Smooth muscle cell (in vitro differentiated cells): ENCODE results near the gene DUSP1. TPM values are rescaled to one million over a fixed set of nuclear protein-coding genes. Genes with fewer than 3 reads are reported as not detected.

Experiments used
- DNase-seq: peaks from one replicate; lab custom pipeline; 2025; ENCODE audit not compliant: unreplicated experiment; lab: John Stamatoyannopoulos, UW
- H2AFZ ChIP-seq: fragments of 200-600 bp; sonication (generic); 2 replicates; pipeline ENCODE4 v1.6.0; 2016; ENCODE audit warnings: antibody characterized with exemption, low read depth, mild to moderate bottlenecking
- H3F3A ChIP-seq: fragments of 200-600 bp; sonication (generic); 2 replicates; pipeline ENCODE4 v1.6.0; 2017; ENCODE audit warnings: antibody characterized with exemption, low read depth
- H3K27ac ChIP-seq: fragments of 200-600 bp; sonication (generic); 2 replicates; pipeline ENCODE4 v1.5.1; 2016; ENCODE audit warnings: low read depth, mild to moderate bottlenecking
- H3K27me3 ChIP-seq: fragments of 200-600 bp; sonication (generic); 2 replicates; pipeline ENCODE4 v1.6.1; 2016; ENCODE audit warnings: low read depth, mild to moderate bottlenecking
- H3K36me3 ChIP-seq: fragments of 200-600 bp; sonication (generic); 2 replicates; pipeline ENCODE4 v1.5.1; 2016; ENCODE audit warnings: low read depth
- H3K4me1 ChIP-seq: fragments of 200-600 bp; sonication (generic); 2 replicates; pipeline ENCODE4 v1.5.1; 2016; ENCODE audit warnings: low read depth
- H3K4me2 ChIP-seq: fragments of 200-600 bp; sonication (generic); 2 replicates; pipeline ENCODE4 v1.6.0; 2016; ENCODE audit warnings: mild to moderate bottlenecking
- H3K4me3 ChIP-seq: fragments of 200-600 bp; sonication (generic); 2 replicates; pipeline ENCODE4 v1.5.1; 2016; ENCODE audit warnings: mild to moderate bottlenecking
- H3K79me2 ChIP-seq: fragments of 200-600 bp; sonication (generic); 2 replicates; pipeline ENCODE4 v1.6.0; 2016; ENCODE audit warnings: low read depth, mild to moderate bottlenecking
- H3K9ac ChIP-seq: fragments of 200-600 bp; sonication (generic); 2 replicates; pipeline ENCODE4 v1.6.0; 2016; ENCODE audit warnings: low read depth
- H3K9me3 ChIP-seq: fragments of 200-600 bp; sonication (generic); replicated peaks from 2 replicates; pipeline ENCODE4 v1.5.1; 2016; ENCODE audit warnings: low read depth
- H4K20me1 ChIP-seq: fragments of 200-600 bp; sonication (generic); 2 replicates; pipeline ENCODE4 v1.6.0; 2016; ENCODE audit warnings: low read depth
- WGBS: methylation state at CpG from one replicate; pipeline ENCODE4 v1.1.7; 2016; ENCODE audit warnings: low lambda C conversion rate; 5-methylcytosine and 5-hydroxymethylcytosine counted together
- polyA plus RNA-seq: library from polyadenylated mRNA; unstranded; fragments of >200 nt; fragmentation: Nextera tagmentation; extraction: Ambion mirVana; gene quantifications from 2 replicates; pipeline ENCODE4 v1.2.1, GENCODE V29; 2016
- total RNA-seq: library from RNA; depleted of rRNA; stranded (reverse); fragments of >200 nt; gene quantifications from 2 replicates; pipeline ENCODE4 v1.2.3, GENCODE V29; 2014
- TF ChIP-seq, protein P1 (sequence below): fragments of 200-600 bp; sonication (generic); IDR thresholded peaks from 2 replicates; pipeline ENCODE4 v1.5.1; 2017; ENCODE audit warnings: borderline replicate concordance, mild to moderate bottlenecking, antibody characterized with exemption; ENCODE audit not compliant: insufficient read depth, poor library complexity, severe bottlenecking

The DUSP1 gene
- total and polyA plus RNA-seq, 2 experiments from 2014 or later = 817 to 995 TPM

DNA sequence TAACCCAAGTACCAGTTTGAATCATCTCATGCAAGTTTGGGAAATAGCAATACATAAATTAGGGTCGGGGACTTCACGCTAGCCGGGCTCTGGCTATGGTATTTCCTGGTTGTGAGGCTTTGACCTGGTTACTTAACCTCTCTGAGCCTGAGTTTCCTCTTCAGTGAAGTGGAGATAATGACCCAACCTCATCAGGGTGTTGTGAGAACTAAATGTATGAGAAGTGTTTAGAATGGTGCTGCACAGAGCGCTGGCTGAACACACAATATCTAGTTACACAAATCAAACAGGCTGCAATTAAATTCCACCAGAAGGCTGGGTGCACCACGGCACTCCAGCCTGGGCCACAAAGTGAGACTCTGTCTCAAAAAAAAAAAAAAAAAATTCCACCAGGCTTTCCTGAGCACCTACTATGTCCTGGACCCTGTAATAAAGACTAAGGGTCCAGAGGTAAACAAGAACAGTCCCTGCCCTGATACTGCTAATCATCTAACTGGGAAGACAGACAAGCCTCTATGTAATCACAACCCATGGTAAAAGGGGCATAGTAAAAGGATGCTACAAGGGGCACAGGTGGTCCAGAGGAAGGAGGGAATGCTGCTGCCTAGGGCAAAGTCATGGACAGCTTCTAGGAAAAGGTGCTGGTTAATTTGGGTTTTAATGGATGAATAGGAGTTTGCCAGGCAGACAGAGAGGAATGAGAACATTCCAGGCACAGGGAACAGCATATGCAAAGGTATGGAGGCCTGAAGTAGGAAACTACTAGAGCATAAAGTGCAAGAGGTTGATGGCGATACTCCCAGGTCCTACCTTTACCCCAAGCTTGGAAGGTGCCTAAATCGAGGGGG lies 27.7 kb downstream of the DUSP1 start:
- H3F3A ChIP-seq = peaks cover 4% of the 10 kb centered on the region
- H4K20me1 ChIP-seq = no peaks in the 10 kb centered on the region
- H3K79me2 ChIP-seq = no peaks in the 10 kb centered on the region
- H2AFZ ChIP-seq = no peak overlapping the region
- H3K27me3 ChIP-seq = no peaks in the 10 kb centered on the region
- H3K4me1 ChIP-seq = peaks cover 3% of the 10 kb centered on the region
- 92% methylated on average over 7 of the region's 7 CpGs for WGBS
- no peak for DNase-seq
- H3K9me3 ChIP-seq = no peaks in the 10 kb centered on the region
- no peak overlapping the region for H3K4me3 ChIP-seq
- H3K36me3 ChIP-seq = no peaks in the 10 kb centered on the region
- no peak overlapping the region for H3K27ac ChIP-seq
- no peak overlapping the region for H3K9ac ChIP-seq
- no peak overlapping the region for H3K4me2 ChIP-seq
- TF ChIP-seq, protein P1, sequence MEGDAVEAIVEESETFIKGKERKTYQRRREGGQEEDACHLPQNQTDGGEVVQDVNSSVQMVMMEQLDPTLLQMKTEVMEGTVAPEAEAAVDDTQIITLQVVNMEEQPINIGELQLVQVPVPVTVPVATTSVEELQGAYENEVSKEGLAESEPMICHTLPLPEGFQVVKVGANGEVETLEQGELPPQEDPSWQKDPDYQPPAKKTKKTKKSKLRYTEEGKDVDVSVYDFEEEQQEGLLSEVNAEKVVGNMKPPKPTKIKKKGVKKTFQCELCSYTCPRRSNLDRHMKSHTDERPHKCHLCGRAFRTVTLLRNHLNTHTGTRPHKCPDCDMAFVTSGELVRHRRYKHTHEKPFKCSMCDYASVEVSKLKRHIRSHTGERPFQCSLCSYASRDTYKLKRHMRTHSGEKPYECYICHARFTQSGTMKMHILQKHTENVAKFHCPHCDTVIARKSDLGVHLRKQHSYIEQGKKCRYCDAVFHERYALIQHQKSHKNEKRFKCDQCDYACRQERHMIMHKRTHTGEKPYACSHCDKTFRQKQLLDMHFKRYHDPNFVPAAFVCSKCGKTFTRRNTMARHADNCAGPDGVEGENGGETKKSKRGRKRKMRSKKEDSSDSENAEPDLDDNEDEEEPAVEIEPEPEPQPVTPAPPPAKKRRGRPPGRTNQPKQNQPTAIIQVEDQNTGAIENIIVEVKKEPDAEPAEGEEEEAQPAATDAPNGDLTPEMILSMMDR = no peak

DNA sequence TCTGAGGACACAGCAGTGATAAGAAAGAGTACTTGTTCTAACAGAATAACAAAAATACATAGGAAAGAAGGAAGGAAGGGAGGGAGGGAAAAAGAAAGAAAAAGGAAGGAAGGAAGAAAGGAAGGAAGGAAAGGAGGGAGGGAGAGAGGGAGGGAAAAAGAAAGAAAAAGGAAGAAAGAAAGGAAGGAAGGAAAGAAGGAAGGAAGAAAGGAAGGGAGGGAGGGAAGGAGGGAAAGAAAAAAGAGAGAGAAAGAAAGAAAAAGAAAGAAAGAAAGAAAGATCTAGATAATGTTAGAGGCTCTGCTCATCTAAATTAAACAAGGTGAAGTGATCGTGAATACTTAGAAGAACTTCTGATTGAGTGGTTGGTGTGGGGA lies 29.8 kb downstream of the DUSP1 start:
- H4K20me1 ChIP-seq = no peaks in the 10 kb centered on the region
- H3K9me3 ChIP-seq = no peaks in the 10 kb centered on the region
- WGBS = 96% methylated on average over 1 of the region's 1 CpG
- DNase-seq = no peak
- TF ChIP-seq, protein P1 = no peak
- H3K27ac ChIP-seq = peak overlapping the region; percentile 98
- H3F3A ChIP-seq = peaks cover 4% of the 10 kb centered on the region
- no peaks in the 10 kb centered on the region for H3K79me2 ChIP-seq
- peaks cover 3% of the 10 kb centered on the region for H3K4me1 ChIP-seq
- H3K9ac ChIP-seq = peak overlapping the region; percentile 90
- H3K4me2 ChIP-seq = peak overlapping the region; percentile 53
- peak overlapping the region; percentile 23 for H2AFZ ChIP-seq
- no peaks in the 10 kb centered on the region for H3K36me3 ChIP-seq
- H3K4me3 ChIP-seq = no peak overlapping the region
- H3K27me3 ChIP-seq = no peaks in the 10 kb centered on the region

DNA sequence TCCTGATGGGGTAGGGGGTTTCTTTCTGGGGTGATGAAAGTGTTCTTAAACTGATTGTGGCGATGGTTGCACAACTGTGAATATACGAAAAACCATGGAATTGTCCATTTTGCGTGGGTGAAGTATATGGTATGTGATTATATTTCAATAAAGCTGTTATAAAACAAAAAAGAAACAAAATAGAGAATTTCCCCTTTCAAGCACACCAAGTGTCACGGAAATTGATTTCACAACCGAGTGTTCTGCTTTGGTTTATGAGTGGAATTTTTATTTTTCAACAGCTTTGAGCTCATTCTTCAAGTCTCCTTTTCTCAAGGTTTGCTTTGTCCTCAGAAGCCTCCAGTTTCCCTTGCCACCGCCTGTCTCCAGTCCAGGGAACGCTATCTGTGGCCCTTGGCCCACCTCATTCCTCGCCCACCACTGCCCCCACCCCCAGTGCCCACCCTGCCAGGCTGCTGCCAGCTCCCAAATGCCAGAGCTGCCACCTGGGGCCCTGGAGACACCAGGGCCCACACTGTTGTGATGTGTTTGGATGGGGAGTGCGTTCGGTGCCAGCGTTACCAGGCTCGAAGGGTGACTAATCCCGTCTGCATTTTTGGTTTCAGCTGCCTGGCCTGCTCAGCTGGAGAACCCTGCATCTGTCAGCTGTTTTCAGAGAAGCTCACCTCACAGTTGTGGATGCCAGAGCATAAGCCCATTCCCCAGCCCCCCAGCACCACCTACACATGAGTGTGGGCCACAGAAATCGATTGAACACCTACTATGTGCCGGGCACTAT lies 30.4 kb downstream of the DUSP1 start:
- peak; percentile 44 for DNase-seq
- H3K79me2 ChIP-seq = no peaks in the 10 kb centered on the region
- no peaks in the 10 kb centered on the region for H3K27me3 ChIP-seq
- H3K4me3 ChIP-seq = no peak overlapping the region
- no peaks in the 10 kb centered on the region for H4K20me1 ChIP-seq
- H3K9ac ChIP-seq = peak overlapping the region; percentile 90
- WGBS = 53% methylated on average over 14 of the region's 15 CpGs
- TF ChIP-seq, protein P1 = no peak
- H3F3A ChIP-seq = peaks cover 4% of the 10 kb centered on the region
- H3K4me2 ChIP-seq = peak overlapping the region; percentile 53
- H3K36me3 ChIP-seq = no peaks in the 10 kb centered on the region
- peak overlapping the region; percentile 98 for H3K27ac ChIP-seq
- H3K4me1 ChIP-seq = peaks cover 3% of the 10 kb centered on the region
- peak overlapping the region; percentile 23 for H2AFZ ChIP-seq
- no peaks in the 10 kb centered on the region for H3K9me3 ChIP-seq
